ENCODE data around the gene TPT1.
A peak's percentile ranks its signal among the peaks of the same experiment; 100 is the strongest.

The TPT1 gene

GRCh38 chr13:45362939-45363338 is 22.0 kb upstream of the TPT1 start:
- TF ChIP-seq, protein P1, sequence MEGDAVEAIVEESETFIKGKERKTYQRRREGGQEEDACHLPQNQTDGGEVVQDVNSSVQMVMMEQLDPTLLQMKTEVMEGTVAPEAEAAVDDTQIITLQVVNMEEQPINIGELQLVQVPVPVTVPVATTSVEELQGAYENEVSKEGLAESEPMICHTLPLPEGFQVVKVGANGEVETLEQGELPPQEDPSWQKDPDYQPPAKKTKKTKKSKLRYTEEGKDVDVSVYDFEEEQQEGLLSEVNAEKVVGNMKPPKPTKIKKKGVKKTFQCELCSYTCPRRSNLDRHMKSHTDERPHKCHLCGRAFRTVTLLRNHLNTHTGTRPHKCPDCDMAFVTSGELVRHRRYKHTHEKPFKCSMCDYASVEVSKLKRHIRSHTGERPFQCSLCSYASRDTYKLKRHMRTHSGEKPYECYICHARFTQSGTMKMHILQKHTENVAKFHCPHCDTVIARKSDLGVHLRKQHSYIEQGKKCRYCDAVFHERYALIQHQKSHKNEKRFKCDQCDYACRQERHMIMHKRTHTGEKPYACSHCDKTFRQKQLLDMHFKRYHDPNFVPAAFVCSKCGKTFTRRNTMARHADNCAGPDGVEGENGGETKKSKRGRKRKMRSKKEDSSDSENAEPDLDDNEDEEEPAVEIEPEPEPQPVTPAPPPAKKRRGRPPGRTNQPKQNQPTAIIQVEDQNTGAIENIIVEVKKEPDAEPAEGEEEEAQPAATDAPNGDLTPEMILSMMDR (IDR thresholded peaks at IDR 0.05; ENCODE audit: low read depth, low read length): peak; percentile 15; the same call in 1 of the 2 replicates
- no peak for TF ChIP-seq EZH2phosphoT487 (IDR thresholded peaks at IDR 0.05; ENCODE audit: low read depth)
- no peak overlapping the region for H3K4me3 ChIP-seq (ENCODE audit: low read length)
- no peaks in the 10 kb centered on the region for H4K20me1 ChIP-seq (ENCODE audit: insufficient read depth, low read length)
- no peak overlapping the region for H3K4me2 ChIP-seq (ENCODE audit: low read length)
- H2AFZ ChIP-seq (ENCODE audit: low read depth, low read length): no peak overlapping the region
- no peak overlapping the region for H3K9ac ChIP-seq (ENCODE audit: low read length)
- H3K27me3 ChIP-seq (ENCODE audit: low read depth, low read length): no peaks in the 10 kb centered on the region
- peaks cover 13% of the 10 kb centered on the region for H3K4me1 ChIP-seq (ENCODE audit: low read length)
- H3K27ac ChIP-seq (ENCODE audit: low read length): no peak overlapping the region
- H3K79me2 ChIP-seq (ENCODE audit: low read length): no peaks in the 10 kb centered on the region
- H3K9me3 ChIP-seq (ENCODE audit: insufficient read depth, low read length): peaks cover 7% of the 10 kb centered on the region
- peaks cover 18% of the 10 kb centered on the region for H3K36me3 ChIP-seq (replicated peaks; ENCODE audit: low read depth, low read length)

- Histone ChIP-seq H3K4me1 (ENCODE audit: low read length) (peaks cover under 1% of the 10 kb centered on the region; the same call in 1 of the 2 replicates), H4K20me1 (ENCODE audit: insufficient read depth, low read length) (no peaks in the 10 kb centered on the region), H3K27ac (ENCODE audit: low read length) (no peak overlapping the region), H3K36me3 (replicated peaks; ENCODE audit: low read depth, low read length) (peaks cover 20% of the 10 kb centered on the region), H3K27me3 (ENCODE audit: low read depth, low read length) (no peaks in the 10 kb centered on the region), H3K4me3 (ENCODE audit: low read length) (no peak overlapping the region), H3K79me2 (ENCODE audit: low read length) (no peaks in the 10 kb centered on the region), H3K9me3 (ENCODE audit: insufficient read depth, low read length) (peaks cover 7% of the 10 kb centered on the region), H3K4me2 (ENCODE audit: low read length) (no peak overlapping the region), H3K9ac (ENCODE audit: low read length) (no peak overlapping the region), H2AFZ (ENCODE audit: low read depth, low read length) (no peak overlapping the region)
- TF ChIP-seq, protein P1 (IDR thresholded peaks at IDR 0.05; ENCODE audit: low read depth, low read length): no peak
- TF ChIP-seq EZH2phosphoT487 (IDR thresholded peaks at IDR 0.05; ENCODE audit: low read depth): no peak
These were observed 20.7 kb upstream of the TPT1 start for GRCh38 chr13:45361596-45362206.

DNA sequence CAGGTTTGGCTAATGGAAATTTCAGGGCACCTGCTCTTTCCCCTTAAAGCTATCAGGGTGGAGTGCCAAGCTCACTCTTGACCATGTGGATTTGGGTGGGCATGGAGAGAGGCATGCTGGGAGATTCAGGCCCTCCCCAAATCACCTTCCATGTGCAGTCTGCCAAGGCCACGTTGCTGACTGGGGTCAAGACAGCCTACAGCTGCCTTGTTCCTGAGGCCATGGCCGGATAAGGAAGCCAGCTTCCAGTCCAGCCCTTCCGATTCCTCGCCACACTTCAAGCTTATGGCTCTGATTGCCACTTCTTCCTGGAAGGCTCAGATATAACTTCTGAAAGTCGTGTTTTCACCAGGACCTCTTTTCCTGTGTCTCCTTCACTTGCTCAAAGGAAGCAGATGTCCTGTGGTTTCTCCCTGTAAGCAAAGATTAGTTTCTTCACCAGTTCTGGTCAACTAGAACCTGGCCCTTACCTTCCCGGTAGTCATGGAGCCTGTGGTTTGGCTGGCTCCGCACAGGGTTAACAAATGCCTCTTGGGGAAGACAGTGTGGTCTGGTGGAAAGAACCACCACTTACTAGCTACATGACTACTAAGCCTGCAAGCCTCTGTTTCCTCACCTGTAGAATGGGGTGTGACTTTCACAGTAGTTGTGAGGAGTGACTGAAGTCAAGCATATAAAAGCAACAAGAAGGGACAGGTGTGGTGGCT is 16.1 kb upstream of the TPT1 start:
- no peak overlapping the region for H3K9ac ChIP-seq (ENCODE audit: low read length)
- H3K4me1 ChIP-seq (ENCODE audit: low read length): peaks cover 6% of the 10 kb centered on the region
- no peaks in the 10 kb centered on the region for H4K20me1 ChIP-seq (ENCODE audit: insufficient read depth, low read length)
- H3K4me2 ChIP-seq (ENCODE audit: low read length): no peak overlapping the region
- H2AFZ ChIP-seq (ENCODE audit: low read depth, low read length): no peak overlapping the region
- TF ChIP-seq, protein P1 (IDR thresholded peaks at IDR 0.05; ENCODE audit: low read depth, low read length): no peak
- TF ChIP-seq EZH2phosphoT487 (IDR thresholded peaks at IDR 0.05; ENCODE audit: low read depth): no peak
- H3K27me3 ChIP-seq (ENCODE audit: low read depth, low read length): no peaks in the 10 kb centered on the region
- no peaks in the 10 kb centered on the region for H3K9me3 ChIP-seq (ENCODE audit: insufficient read depth, low read length)
- H3K79me2 ChIP-seq (ENCODE audit: low read length): no peaks in the 10 kb centered on the region
- no peak overlapping the region for H3K4me3 ChIP-seq (ENCODE audit: low read length)
- peaks cover 10% of the 10 kb centered on the region for H3K36me3 ChIP-seq (replicated peaks; ENCODE audit: low read depth, low read length)
- no peak overlapping the region for H3K27ac ChIP-seq (ENCODE audit: low read length)

- no peak for TF ChIP-seq EZH2phosphoT487 (IDR thresholded peaks at IDR 0.05; ENCODE audit: low read depth)
- TF ChIP-seq, protein P1 (IDR thresholded peaks at IDR 0.05; ENCODE audit: low read depth, low read length): no peak
- Histone ChIP-seq H2AFZ (ENCODE audit: low read depth, low read length) (no peak overlapping the region), H3K36me3 (replicated peaks; ENCODE audit: low read depth, low read length) (peaks cover 24% of the 10 kb centered on the region), H3K4me3 (ENCODE audit: low read length) (no peak overlapping the region), H4K20me1 (ENCODE audit: insufficient read depth, low read length) (no peaks in the 10 kb centered on the region), H3K4me2 (ENCODE audit: low read length) (no peak overlapping the region), H3K9ac (ENCODE audit: low read length) (no peak overlapping the region), H3K27ac (ENCODE audit: low read length) (no peak overlapping the region), H3K27me3 (ENCODE audit: low read depth, low read length) (no peaks in the 10 kb centered on the region), H3K79me2 (ENCODE audit: low read length) (no peaks in the 10 kb centered on the region), H3K4me1 (ENCODE audit: low read length) (peaks cover 6% of the 10 kb centered on the region), H3K9me3 (ENCODE audit: insufficient read depth, low read length) (no peaks in the 10 kb centered on the region)
These were observed 12.9 kb upstream of the TPT1 start for GRCh38 chr13:45353895-45354294.

Measured in OCI-LY3 (cell line).